Measurements from ENCODE around the gene DDRGK1. TPM values are rescaled to one million over a fixed set of nuclear protein-coding genes. Genes with fewer than 3 reads are reported as not detected.

The DDRGK1 gene
- total and polyA plus RNA-seq, 2 of the 4 experiments (the other 2 are of a cell fraction), result 12.2 to 29.6 TPM

- intact Hi-C loops (cut with micrococcal nuclease) (no loop called here), dilution Hi-C loops (cut with HindIII; ENCODE audit: low sequenced_read_pairs, unreplicated experiment) (no loop called here), in situ Hi-C loops (cut with MboI; ENCODE audit: low sequenced_read_pairs) (no loop called here)
- peaks cover 22% of the 10 kb centered on the region for H3K36me3 ChIP-seq (ENCODE audit: control insufficient read depth, insufficient read depth, low read length)
- POLR2A ChIA-PET (ENCODE audit: unreplicated experiment), result no interaction called here
- H3K18ac ChIP-seq (ENCODE audit: low read depth, low read length), result no peak overlapping the region
- peaks cover 25 to 73% of the 10 kb centered on the region in 2 experiments for H3K79me1 ChIP-seq (ENCODE audit: low read depth in 1 of 2, low read length in 2 of 2)
- H3K23ac ChIP-seq (ENCODE audit: low read depth, low read length), result no peak overlapping the region
- TF ChIP-seq MAFK (IDR thresholded peaks at IDR 0.05; ENCODE audit: low read depth, low read length), result no peak
- no peak for TF ChIP-seq CEBPB (IDR thresholded peaks at IDR 0.05; ENCODE audit: low read depth, low read length)
- no peak for TF ChIP-seq RCOR1 (IDR thresholded peaks at IDR 0.05; ENCODE audit: insufficient replicate concordance, low read length)
- TF ChIP-seq NFE2L2 (IDR thresholded peaks at IDR 0.05; ENCODE audit: low read depth, low read length), result no peak
- TF ChIP-seq, protein P1, sequence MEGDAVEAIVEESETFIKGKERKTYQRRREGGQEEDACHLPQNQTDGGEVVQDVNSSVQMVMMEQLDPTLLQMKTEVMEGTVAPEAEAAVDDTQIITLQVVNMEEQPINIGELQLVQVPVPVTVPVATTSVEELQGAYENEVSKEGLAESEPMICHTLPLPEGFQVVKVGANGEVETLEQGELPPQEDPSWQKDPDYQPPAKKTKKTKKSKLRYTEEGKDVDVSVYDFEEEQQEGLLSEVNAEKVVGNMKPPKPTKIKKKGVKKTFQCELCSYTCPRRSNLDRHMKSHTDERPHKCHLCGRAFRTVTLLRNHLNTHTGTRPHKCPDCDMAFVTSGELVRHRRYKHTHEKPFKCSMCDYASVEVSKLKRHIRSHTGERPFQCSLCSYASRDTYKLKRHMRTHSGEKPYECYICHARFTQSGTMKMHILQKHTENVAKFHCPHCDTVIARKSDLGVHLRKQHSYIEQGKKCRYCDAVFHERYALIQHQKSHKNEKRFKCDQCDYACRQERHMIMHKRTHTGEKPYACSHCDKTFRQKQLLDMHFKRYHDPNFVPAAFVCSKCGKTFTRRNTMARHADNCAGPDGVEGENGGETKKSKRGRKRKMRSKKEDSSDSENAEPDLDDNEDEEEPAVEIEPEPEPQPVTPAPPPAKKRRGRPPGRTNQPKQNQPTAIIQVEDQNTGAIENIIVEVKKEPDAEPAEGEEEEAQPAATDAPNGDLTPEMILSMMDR (conservative IDR thresholded peaks at IDR 0.05; ENCODE audit: low read depth, low read length), result no peak
- TF ChIP-seq CHD1 (IDR thresholded peaks at IDR 0.05; ENCODE audit: low read depth, low read length), result no peak
- TF ChIP-seq RAD21 (IDR thresholded peaks at IDR 0.05; ENCODE audit: low read length), result no peak
- no peak for TF ChIP-seq MXI1 (IDR thresholded peaks at IDR 0.05; ENCODE audit: borderline replicate concordance, low read depth, low read length)
- H2BK5ac ChIP-seq (ENCODE audit: low read depth, low read length, poor library complexity, severe bottlenecking), result no peak overlapping the region
- no peak overlapping the region for H3K4ac ChIP-seq (ENCODE audit: low read depth, low read length)
- H3K4me1 ChIP-seq (ENCODE audit: control insufficient read depth, insufficient read depth, low read length), result peaks cover 5% of the 10 kb centered on the region; the same call in 1 of the 2 replicates
- H3K14ac ChIP-seq (replicated peaks; ENCODE audit: low read depth, low read length), result no peak overlapping the region
- no peaks in the 10 kb centered on the region for H3K9me3 ChIP-seq (ENCODE audit: control insufficient read depth, insufficient read depth, low read length)
- BruUV-seq (replicated peaks), result no TSS peak
- no peak overlapping the region for H4K5ac ChIP-seq (ENCODE audit: low read depth, low read length)
- H2AK5ac ChIP-seq (ENCODE audit: low read depth, low read length), result no peak overlapping the region
- H2BK15ac ChIP-seq (ENCODE audit: low read depth, low read length), result no peak overlapping the region
- ATAC-seq (ENCODE audit: low read depth) (no peak), DNase-seq (no peak)
- no peak overlapping the region for H3K4me2 ChIP-seq (ENCODE audit: low read depth, low read length)
- H3K4me3 ChIP-seq (ENCODE audit: insufficient read depth, low read depth, low read length), result no peak overlapping the region
- H3K27ac ChIP-seq (ENCODE audit: insufficient read depth, low read length), result no peak overlapping the region
- no peak overlapping the region for H3K9ac ChIP-seq (ENCODE audit: low read depth, low read length)
- H3K9me1 ChIP-seq (ENCODE audit: insufficient read depth, low read length), result peaks cover 4% of the 10 kb centered on the region; the same call in 1 of the 2 replicates
- CTCF ChIA-PET, result no interaction called here
- H2AFZ ChIP-seq (replicated peaks; ENCODE audit: low read length, poor library complexity), result no peak overlapping the region
- no peak overlapping the region for H2BK20ac ChIP-seq (ENCODE audit: low read depth, low read length)
- peaks cover 71% of the 10 kb centered on the region for H4K20me1 ChIP-seq (ENCODE audit: insufficient read depth, low read length)
- no peak overlapping the region for H4K8ac ChIP-seq (ENCODE audit: low read depth in 2 of 2, low read length in 2 of 2)
- no peaks in the 10 kb centered on the region for H3K27me3 ChIP-seq (ENCODE audit: control insufficient read depth, insufficient read depth, low read length)
- H4K91ac ChIP-seq (ENCODE audit: insufficient read depth, low read depth, low read length), result no peak overlapping the region
- no peak overlapping the region for H3K56ac ChIP-seq (ENCODE audit: extremely low read depth, insufficient read depth, low read length)
- H2BK120ac ChIP-seq (ENCODE audit: low read depth, low read length), result no peak overlapping the region
- no peak overlapping the region for H2AK9ac ChIP-seq (replicated peaks; ENCODE audit: low read depth, low read length, poor library complexity)
Measured at GRCh38 chr20:3150908-3151307, 53.6 kb downstream of the DDRGK1 start.

Data from IMR-90 (cell line).